ENCODE data around the gene MAPK1IP1L.

DNA sequence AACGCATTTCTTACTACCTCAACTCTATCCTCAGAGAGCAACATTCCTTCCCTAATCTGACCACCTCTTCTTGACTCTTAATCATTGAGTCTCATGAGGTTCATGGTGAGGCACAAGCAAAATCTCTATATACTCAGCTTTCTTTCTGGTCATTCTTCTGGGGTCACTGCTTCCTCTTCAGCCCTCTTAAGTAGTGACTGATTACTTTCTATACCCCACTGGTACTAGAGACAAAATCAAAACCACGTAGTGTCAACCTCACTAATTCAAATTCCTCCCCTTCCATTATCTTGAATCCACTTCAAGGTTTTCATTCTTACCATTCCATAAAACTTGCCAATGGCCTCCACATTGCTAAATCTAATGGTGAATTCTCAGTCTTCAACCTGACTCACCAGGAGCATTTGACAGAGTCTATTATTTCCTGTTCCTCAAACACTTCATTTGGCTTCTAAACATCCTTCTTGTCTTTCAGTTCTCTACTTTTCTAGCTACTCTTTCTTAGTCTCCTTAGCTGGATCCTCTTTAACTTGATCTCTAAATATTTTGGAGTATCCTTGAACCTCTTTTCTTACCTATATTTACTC lies 31.4 kb upstream of the MAPK1IP1L start:
- TF ChIP-seq, protein P1, sequence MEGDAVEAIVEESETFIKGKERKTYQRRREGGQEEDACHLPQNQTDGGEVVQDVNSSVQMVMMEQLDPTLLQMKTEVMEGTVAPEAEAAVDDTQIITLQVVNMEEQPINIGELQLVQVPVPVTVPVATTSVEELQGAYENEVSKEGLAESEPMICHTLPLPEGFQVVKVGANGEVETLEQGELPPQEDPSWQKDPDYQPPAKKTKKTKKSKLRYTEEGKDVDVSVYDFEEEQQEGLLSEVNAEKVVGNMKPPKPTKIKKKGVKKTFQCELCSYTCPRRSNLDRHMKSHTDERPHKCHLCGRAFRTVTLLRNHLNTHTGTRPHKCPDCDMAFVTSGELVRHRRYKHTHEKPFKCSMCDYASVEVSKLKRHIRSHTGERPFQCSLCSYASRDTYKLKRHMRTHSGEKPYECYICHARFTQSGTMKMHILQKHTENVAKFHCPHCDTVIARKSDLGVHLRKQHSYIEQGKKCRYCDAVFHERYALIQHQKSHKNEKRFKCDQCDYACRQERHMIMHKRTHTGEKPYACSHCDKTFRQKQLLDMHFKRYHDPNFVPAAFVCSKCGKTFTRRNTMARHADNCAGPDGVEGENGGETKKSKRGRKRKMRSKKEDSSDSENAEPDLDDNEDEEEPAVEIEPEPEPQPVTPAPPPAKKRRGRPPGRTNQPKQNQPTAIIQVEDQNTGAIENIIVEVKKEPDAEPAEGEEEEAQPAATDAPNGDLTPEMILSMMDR (IDR thresholded peaks at IDR 0.05; ENCODE audit: low read depth, low read length) = no peak
- no peak for TF ChIP-seq EZH2phosphoT487 (IDR thresholded peaks at IDR 0.05; ENCODE audit: low read depth)

All from OCI-LY3 (cell line).